Activated gamma-delta T cell treated with anti-CD3 and anti-CD28 coated beads, Interleukin-2, amount 50 U/mL, for 16 hours (primary cell): ENCODE measurements around the gene SLC16A13.
"Not testable (repeated sequence)": the region's sequence is repeated elsewhere in the genome, so short reads cannot be mapped to it uniquely, and the experiment has no call there.

Experiments used
- DNase-seq: peaks from one replicate; pipeline ENCODE4 v3.0.0-alpha.2; 2020; ENCODE audit warnings: low read depth

The SLC16A13 gene

DNA sequence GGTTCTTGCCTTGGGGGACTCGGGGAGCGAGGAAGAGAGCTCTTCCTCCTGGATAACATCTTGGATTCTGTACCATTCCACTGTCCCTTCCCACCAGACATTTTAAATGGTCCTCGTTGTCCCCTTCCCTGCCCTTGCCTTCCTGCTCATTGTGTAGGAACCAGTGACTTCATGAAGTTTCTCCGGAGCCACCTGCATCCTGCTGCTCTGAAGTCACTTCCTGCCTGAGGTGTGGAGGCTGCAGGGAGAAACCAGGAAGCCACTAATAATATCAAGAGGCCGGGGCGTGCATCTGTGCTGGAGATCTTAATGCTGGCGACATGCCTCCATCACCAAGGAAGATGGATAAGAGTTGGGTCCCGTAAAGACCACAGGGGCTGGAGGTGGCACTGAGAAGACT lies 6.2 kb upstream of the SLC16A13 start:
- DNase-seq = no peak

DNA sequence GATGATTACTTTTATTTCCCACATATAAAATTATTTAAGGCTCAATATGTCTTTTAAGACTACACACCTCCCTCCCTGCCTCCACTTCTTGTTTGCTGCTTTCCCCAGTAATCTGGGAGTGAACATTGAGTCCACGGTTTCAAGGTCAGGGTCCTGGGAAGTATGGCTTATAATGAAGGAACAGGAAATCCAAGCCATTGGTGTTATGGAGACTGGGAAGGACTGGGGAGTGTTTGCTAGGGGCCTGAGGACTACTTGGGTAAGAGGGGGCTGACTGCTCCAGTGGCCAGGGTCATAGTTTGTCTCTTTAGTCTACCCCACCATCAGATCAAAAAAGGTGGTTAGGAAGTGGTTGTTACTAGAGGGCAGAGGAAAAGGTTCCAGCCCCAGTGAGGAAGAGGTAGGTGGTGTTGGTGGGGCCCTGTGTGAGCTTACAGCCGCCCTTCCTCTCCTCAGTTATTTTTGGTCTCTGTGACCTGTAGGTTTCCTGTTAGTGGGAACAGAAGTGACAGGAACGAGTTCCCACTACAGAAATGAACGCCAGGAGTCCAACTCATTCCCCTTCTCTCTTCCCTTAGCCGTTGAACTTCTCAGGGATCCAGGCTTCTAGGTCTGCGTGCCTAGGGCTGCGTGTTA lies 742 bp upstream of the SLC16A13 start:
- no peak for DNase-seq

DNA sequence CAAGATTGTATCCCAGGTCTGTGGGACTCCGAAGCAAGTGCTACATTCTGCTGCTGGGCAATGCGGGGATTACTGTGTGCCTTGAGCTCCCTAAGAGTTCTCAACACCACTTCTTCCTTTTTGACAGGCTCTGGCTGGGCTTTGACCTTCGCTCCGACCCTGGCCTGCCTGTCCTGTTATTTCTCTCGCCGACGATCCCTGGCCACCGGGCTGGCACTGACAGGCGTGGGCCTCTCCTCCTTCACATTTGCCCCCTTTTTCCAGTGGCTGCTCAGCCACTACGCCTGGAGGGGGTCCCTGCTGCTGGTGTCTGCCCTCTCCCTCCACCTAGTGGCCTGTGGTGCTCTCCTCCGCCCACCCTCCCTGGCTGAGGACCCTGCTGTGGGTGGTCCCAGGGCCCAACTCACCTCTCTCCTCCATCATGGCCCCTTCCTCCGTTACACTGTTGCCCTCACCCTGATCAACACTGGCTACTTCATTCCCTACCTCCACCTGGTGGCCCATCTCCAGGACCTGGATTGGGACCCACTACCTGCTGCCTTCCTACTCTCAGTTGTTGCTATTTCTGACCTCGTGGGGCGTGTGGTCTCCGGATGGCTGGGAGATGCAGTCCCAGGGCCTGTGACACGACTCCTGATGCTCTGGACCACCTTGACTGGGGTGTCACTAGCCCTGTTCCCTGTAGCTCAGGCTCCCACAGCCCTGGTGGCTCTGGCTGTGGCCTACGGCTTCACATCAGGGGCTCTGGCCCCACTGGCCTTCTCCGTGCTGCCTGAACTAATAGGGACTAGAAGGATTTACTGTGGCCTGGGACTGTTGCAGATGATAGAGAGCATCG lies 2.4 kb downstream of the SLC16A13 start:
- DNase-seq = no peak

DNA sequence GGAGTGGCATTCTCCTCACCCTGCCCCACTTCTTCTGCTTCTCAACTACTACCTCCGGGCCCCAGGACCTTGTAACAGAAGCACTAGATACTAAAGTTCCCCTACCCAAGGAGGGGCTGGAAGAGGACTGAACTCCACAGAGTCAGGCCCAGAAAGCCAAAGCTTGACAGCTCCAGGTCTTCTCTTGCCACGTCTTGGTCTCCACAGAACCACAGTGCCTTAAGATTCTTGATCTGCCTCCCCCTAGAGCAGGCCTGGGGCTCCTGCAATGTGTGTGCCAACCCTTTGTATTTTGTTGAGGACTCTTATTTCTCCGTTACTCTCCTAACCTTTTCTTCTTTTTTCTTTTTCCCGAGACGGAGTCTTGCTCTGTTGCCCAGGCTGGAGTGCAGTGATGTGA lies 4.0 kb downstream of the SLC16A13 start:
- no peak for DNase-seq

DNA sequence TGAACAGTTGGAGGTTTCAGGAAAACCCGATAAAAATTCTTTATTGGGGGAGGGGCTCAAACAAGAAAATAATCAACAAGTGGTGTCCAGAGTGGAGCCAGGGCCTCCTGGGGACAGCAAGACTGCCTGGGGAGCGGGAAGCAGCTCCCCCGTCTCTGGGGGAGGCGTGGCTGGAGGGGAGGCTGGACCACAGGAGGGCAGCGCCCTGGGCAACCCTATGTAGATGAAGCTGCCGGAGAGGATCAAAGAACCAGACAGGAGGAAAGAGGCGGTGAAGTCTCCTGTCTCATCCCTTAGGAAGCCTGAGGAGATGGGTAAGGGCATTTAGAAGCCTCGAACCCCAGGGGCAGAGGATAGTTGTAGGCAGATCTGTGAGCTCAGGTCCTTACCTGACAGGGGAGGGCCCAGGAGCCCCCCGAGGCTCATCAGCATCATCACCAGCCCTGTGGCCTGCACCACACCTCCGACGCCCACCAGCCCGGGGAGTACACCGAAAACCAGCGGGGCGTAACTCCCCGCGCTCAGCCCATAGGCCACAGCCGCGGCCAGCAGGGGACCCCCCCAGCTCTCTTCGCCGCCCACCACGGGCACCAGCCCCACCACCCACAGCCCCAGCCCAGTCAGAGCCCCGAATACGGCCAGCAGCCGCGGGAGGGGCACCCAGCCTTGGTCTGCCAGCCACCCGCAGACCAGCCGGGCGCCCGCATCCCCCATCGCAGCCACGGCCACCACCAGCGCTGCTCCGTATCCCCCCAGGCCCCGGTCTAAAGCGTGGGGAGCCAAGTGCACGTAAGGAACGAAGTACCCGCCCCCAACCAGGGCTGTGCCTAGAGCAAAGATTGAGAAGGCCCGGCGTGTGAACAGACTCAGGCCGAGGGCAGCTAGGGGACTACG lies 6.0 kb downstream of the SLC16A13 start:
- no peak for DNase-seq

DNA sequence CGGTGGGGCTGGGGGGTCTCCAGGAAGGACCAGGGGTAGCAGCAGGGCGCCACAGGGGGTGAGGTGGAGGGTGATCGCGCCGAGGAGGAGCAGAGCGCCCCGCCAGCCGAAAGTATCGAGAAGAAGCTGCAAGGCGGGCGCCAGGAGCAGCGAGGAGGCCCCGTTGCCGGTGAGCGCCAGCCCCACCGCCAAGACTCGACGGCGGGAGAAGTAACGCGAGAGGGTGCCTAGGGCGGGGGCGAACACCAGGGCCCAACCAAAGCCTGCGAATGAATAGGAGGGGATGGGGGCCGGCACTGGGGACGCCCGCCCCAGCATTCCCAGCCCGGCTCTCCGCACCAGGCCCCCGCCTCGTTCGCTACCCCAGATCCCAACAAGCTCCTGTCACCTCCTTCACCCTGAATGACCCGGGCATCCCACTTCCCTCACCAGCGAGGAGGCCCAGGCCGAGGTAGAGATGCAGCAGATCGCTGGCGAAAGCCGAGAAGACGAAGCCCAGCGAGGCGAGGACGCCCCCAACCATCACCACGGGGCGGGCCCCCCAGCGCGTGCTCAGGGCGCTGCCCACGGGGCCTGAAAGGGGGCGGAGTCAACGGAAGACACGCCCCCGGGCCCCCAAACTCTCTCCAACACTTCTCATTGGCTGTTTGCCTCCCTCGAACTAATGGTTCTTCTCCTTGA lies 6.8 kb downstream of the SLC16A13 start:
- no peak for DNase-seq

DNA sequence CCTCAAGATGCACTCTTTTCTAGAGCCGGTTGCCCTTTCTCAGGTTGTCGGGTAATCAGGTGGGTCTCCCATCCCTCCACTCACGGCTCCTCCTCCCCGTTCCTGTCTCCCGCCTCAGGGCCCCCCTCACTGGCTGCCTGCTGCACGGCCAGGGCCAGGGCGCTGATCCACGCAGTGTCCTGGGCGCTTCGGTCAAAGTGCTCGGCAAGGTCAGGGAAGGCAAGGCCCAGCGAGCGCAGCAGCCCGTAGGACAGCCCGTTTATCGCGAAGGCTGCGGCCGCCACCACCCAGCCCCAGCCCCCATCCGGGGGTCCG lies 7.3 kb downstream of the SLC16A13 start:
- DNase-seq = no peak

DNA sequence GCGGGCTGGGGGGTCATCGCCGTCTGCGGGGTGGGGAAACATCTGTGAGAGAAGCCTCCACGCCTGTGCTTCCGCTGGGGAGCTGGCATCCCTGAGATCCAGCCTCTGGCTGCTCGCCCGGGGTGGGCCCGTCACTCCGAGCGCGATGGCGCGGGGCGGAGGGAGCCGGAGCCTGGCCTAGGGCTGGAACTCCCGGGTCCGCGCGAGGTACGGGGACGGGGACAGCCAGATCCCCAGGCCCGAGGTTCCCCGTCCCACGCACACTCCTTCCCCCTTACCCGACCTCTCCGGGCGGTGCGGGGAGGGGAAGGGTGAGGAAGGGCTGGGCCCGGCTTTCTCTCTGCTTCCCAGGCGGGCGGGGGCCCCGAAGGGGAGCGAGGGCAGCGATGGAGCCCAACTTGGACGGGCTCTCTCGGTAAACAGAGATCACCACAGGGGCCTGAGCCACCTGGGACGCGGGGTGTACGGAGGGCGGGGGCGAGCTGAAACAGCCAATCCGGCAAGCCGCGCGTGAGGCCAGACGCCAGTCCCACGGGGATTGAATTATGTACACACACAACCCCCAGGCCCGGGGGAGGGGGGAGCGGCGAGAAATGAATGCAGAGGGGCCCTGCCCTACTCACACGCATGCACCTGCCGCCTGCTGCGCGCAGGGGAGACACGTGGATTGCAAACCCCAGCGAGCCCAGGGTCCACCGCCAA lies 7.8 kb downstream of the SLC16A13 start, which contains the start of gene SLC16A11:
SLC16A11 (minus strand) TSS at position 596 of the 702 bp plus-strand sequence; CDS start at position 17, 579 bp downstream.
- DNase-seq = no peak

DNA sequence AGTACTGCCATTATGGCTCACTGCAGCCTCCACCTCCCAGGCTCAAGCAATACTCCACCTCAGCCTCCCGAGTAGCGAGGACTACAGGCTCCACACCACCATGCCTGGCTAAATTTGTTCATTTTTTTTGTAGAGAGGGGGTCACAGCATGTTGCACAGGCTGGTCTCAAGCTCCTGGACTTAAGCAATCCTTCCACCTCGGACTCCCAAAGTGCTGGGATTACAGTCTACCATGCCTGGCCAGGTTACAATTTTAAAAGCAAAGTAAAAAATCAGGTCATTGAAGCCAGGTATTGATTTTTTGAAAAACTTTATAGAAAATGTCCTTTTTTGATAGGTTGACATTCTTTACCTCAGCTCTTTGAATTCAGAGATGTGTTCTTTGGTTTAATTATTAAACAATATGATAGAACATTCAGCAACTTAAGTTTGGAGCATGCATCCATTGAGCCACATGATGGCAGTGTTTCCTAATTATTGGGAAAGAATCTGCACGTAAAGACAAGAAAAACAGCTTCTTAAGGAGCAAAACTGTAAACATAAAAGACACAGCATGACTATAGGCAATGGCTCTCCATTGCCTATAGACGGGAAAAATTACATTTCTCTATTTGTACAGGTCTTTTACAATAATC lies 9.8 kb downstream of the SLC16A13 start:
- no peak for DNase-seq

DNA sequence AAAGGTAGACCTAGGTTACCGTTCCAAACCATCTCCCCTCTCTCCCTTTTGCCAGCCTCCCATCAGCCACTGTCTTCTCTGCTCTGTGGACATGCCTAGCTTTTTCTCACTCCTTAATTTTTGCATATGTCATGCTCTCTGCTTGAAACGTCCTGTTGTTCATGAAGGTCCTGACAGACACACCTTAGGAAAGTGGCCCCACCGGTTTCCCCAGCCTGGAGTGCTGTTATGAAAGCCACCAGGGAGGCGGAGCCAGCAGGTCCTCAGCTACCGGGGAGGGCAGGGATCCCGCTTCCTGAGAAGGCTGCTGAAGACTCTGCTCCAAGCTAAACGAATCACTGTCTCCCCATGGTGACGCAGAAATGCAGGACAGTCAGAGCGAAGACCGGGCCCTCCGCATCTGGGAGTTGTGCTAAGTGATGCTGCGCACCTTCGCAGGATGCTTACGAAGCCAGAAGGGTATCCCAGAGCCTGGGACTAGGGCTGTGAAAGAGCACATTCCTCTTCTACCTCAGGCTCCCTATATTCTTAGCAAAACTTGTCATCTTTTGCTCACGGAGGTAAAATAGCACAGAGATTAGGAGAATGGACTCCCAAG lies 10.4 kb downstream of the SLC16A13 start:
- DNase-seq = no peak

DNA sequence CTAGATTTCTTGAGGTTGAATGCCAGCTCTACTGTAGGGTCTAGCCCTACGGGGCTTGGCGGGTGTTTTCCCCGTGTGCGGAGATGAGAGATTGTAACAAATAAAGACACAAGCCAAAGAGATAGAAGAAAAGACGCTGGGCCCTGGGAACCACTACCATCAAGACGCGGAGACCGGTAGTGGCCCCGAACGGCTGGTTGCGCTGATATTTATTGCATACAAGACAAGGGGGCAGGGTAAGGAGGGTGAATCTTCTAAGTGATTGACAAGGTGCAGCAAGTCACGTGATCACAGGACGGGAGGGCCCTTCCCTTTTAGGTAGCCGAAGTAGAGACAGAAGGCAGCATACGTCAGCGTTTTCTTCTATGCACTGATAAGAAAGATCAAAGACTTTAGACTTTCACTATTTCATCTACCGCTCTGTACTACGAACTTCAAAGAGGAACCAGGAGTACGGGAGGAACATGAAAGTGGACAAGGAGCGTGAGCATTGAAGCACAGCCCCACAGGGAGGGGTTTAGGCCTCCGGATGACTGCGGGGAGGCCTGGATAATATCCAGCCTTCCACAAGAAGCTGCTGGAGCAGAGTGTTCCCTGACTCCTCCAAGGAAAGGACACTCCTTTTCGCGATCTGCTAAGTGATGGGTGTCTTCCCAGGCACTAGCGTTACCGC lies 11.0 kb downstream of the SLC16A13 start:
- peak; percentile 52 for DNase-seq

DNA sequence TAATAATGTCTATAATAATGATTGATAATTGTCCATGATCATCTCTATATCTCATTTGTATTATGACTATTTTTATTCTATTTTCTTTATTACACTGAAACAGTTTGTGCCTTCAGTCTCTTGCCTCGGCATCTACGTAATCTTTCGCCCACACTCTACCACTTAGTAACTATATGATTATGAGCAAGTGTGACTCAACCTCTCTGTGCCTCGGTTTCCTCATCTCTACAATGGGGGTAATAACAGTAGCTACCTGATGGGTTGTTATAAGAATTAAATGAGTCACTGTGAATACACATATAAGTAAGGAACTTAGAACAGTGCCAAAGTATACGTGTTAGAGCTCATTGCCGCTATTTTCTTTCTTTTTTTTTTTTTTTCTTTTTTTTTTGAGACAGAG lies 11.8 kb downstream of the SLC16A13 start:
- DNase-seq = no peak

DNA sequence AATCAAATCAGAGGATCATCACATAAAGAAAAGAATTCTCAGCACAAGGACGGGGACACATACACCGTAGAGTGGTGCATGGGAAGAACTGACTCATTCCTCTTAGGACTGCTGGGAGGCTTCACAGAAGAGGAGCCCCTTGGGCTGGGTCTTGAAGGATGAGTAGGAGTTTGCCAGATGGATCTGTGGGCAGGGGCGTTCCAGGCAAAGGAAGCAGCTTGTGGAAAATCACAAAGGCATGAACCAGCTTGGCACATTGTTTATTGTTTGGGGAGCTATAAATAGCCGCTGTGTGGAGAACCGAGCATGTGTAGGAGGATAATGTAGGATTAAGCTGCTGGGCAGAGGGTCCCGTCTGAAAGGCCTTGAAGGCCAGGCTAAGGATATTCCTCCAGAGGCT lies 13.2 kb downstream of the SLC16A13 start:
- no peak for DNase-seq

DNA sequence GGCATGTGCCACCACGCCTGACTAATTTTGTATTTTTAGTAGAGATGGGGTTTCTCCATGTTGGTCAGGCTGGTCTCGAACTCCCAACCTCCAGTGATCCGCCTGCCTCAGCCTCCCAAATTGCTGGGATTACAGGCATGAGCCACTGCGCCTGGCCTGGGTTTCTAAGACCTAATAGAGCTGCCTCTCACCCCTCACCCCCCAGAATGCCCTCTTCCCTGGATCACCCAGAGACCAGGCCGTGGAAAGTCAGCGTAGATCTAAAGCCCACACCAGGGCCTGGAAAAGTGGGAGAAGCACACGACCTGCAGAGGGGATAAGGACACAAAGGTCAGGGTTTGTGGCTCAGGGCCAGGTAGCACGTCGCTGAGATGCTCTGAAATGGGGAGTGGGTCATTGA lies 14.8 kb downstream of the SLC16A13 start:
- not testable (repeated sequence) for DNase-seq

DNA sequence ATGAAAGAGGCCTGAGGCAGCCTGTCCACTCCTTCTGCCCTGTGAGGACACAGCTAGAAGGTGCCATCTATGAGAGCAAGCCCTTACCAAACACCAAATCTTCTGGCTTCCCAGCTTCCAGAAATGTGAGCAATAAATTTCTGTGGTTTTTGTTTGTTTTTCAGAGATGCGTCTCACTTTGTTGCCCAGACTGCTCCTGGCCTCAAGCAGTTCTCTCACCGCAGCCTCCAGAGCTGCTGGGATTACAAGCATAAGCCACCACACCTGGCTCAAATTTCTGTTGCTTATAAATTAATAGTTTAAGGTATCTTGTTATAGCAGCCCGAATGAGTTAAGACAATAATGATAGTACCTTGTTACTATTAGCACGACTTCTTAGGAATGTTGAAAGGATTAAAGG lies 20.6 kb downstream of the SLC16A13 start:
- no peak for DNase-seq

DNA sequence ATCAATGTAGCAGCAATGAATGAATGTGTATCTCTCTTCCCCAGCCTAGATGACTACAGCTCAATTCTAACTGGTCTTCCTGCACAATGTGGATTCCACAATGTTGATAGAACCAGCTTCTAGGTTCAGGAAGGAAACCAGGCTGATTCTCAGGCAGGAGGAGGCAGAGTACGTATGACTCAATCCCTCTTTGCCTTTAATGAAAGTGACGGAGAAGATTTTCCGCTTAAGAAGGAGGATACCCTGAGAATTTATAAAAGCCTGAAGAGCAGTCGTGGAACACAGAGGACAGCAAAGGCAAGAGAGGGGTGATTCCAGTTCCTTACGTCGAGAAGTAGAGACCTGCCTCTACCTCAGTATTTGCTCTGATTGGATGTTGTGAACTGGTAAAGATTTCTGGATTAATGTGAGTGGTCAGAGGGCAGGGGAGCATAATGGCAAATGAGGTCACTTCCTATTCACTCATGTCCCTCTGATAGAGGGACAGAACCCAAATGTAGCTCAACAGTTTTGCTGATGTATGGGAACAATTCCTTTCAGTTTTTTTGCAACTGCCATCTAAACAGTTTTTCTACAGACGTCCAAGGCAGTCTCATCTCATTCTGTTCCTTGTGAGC lies 23.1 kb downstream of the SLC16A13 start:
- DNase-seq = no peak

DNA sequence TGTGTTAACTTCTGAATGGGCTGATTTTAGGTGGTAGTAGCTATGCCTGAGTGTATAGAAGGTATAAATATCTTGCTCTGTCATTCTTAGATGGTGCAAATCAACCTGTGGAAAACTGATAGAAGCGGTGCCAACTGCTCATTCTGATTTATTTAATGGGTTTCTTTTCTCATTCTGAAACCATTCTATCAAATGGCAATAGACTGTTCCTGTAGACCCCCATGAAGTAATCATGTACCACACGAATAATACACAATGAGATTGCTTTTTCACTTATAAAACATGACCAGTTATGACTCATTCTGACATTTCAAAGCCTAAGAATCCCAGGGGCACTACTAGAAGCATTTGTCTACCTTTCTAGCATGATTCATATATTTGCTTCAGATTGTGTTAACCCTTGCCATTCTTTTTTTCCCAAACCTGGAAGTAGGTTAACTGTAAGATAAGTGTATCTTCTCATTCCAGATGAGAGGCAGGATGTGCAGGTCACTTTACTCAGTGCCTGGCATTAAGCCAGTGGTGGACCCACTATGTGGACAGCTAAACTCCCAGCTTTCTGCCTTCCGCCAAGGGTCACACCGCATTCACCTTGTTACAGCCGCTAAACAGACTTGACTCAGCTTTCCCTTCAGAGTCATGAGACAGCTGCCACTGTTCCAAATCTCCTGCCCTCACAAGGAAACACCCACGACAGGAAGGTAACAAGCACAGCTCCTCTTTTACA lies 24.5 kb downstream of the SLC16A13 start:
- DNase-seq = no peak

DNA sequence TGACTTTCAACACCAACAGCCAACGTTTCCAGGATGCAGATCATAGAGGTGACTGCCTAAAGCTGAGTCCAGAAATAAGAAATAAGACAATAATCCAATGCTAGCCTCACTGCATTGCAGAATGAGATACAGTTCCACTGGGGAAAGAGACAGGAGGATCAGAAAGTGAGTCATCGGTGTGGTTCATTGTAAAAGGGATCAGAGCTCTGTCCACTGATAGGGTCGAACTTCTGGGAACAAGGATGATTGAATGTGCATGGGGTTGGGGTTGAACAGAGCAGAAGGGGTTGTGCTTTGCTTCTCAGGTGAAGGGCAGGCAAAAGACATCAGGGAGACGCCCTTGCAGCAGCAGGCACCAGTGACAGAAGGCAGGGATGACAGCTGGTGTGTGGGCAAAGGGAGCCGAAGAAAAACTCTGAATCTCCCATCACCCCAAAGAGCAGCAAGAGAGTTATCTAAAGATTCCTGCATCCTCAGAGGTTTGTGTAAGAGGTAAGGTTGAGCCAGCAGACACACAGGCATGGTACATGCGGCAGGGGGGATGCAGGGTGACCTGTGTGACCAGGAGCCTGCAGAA lies 27.8 kb downstream of the SLC16A13 start:
- DNase-seq = no peak

DNA sequence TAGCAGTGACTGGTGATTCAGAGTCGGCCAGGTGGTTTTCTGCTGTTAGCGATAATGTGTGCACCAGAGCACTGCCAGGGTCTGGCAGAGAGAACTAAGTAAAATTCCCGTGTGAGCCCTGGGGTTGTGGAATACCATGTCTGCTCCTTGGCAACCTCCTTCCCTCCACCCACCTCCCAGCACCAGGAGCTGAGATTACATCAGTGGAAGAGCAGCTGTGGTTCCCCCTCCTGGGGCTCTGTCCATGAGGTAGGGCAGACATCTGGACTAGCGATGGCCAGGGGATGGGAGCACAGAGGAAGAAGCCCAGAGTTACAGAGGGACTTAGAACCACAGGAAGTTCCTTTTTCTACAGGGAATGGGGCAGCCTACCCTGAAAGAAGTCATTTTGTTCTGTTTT lies 28.4 kb downstream of the SLC16A13 start:
- DNase-seq = no peak
